GM21825 (cell line): ENCODE measurements around the gene SHF.
A peak's percentile ranks its signal among the peaks of the same experiment; 100 is the strongest.

ENCODE experiments used
- ATAC-seq: cut with Tn5 transposase; IDR thresholded peaks from one replicate; pipeline ENCODE4 v1.9.1; 2021; ENCODE audit warnings: mild to moderate bottlenecking, moderate library complexity; ENCODE audit not compliant: unreplicated experiment

SHF gene

DNA sequence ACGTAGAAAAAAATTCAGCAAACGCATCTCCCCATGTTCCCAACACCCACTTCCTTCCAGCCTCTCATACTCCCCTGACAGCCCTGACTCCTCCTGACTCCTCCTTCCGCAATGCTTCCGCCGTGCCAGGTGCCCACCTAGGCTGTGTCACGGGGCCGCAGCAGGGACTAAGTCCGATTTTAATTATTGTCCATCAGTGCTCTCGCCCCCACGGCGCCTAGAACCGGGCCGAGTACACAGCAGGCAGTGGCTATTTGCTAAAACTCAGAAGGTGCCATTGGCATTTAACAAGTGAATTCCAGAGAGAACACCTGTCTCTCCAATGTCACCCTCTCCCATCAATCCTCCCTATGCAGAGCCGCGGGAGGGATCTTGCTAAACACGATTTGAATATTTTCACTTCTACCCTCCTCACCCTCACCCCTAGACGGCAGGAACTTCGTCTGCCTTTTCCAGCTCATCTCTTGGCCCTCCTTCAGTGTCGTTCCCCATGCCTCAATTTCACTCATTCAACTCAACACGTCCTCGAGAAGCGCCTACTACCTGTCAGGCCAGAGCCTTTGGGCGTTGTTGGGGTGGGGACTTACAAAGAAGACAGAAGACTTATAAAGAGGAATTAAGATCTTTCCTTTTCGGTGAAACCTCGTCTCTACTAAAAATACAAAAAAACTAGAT is 11.5 kb upstream of the SHF start:
- peak; percentile 11 for ATAC-seq

DNA sequence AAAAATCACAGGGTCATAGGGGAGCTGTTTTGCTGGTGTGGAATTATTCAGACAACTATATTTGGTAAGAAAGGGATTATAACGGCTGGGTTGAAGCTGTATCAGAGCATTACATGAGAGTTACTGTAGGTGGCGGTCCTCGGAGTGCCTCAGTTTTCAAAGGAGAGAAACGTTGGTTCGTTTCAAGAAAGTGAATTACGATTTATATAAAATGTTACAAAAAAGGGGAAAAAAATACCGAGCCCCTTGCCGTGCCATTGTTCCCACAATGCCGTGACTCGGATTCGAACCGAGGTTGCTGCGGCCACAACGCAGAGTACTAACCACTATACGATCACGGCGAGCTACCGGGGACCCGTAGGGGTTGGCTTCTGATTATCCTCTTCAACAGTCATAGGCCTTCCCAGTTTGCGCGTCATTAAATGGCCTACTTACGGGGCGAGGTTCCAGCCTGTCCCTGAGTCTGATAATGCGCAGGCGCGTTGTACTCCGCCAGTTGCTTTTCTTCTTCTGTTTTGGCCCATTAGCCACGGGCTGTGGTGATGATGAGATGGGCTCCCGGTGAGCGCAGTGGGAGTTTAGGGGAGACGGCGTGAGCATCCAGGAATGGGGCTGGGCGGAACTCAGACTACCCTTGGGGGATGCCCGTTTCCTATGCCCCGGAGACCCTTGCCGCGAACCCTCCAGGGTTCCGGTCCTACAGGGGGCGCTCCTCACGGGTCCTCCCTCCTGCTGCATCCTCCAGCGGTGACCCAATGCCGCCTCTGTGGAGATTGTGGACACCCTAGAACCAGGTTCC is 10.8 kb upstream of the SHF start:
- peak; percentile 58 for ATAC-seq

DNA sequence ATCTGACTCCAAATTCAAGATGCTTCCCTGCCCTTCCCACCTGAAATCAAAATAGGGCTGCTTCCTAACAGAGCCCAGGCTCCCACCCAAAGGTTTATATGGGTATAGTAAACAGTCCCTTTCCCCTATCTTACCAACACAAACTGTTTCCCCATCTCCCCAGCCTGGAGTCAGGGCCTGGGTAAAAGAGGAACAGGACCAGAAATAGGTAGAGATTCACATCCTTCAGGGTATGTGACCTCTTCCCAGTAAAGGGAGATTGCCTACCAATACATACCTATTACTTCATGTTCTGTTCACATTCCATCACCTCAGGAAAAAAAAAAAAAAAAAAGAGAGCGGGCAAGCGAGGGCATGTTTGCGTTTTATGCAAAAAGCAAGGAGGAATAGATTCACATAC is 9.7 kb upstream of the SHF start:
- ATAC-seq: no peak

DNA sequence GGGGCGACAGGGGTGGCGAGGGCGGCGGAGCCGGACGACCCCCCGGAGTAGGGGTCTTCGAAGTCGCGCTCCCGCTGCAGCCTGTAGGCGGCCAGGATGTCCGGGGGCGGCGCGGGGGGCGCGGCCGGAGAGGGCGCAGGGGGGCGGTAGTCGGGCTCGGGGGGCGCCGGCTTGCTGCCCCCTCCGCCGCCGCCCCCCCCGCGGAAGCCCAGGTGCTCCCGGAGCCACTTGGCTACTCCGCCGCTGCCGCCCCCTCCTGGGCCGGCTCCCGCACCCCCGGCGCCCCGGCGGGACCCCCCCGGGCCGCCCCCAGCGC is 230 bp downstream of the SHF start:
- no peak for ATAC-seq

DNA sequence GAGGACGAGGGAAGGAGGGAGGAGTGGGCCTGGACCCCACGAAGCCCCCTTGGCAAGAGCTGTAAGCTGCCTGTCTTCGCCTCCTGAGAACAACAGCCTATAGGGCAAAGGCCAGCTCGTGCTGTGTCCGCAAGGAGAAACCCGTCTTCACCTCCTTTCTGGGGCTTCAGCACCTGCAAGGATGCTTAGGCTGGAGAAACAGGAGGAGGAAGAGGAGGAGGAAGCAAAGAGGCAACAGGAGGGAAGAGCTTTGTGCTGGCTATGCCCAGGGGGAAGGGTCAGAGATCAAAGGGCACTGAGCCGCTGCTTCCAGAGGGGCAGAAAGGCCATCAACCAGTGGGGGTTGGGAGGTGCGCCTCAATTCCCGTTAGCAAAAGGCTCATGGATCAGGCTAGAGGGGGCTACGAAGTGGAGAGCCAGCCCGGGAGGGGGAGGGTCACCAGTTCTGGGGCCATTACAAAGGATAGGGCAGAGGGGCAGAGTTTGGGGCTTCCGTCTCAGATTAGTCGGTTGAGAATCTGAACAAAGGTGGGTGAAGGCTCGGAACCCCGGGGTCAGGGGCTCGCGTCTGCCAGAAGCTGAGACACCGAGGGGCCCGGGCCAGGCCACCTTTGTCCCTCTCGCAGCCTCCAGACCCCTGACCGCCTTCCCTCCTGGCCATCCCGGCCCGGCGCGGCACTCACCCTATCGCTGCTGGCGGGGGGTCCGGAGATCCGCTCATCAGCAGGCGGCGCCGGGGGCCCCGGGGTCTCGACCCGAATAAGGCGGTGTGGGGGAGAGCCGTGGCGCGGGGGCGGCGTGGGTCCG is 792 bp downstream of the SHF start:
- no peak for ATAC-seq

DNA sequence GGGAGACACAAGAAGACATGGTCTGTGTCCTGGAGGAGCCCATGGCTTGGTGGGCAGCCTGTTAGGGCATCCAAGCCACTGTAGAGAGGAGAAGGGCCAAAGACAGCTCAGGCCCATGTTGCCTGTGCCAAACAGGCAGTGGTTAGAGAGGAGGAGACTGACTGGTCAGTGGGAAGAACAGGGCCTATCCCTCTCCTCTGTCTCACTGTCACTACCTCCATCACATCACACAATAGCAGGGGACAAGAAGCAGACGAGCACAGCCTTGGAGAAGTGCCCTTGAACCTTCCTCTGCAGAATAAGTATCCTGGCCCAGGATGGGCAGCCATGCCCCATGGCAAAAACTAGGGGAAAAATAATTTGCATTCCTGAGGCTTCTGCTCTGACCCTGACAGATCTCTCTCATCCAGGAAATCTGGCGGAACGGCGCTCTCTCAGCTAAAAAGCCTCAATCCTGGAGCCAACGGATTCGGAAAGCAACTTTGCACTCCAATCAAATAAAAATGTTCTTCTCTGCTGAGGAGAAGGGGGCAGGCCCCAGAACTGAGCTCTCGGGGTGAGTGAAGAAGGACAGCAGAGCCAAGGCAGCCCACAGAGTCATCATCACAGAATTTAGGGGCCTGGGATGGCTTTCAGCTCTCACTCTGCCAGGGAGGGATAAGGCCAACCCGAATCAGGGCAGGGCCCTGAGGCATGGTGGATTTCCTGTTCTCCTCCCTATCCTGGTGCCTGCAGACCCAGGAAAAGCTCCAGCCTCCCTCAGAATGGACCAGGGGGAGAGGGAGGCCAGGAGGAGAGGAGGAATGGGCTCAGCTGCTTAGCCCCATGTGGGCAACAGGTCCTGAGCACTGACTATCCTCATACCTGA is 1.6 kb downstream of the SHF start:
- no peak for ATAC-seq

DNA sequence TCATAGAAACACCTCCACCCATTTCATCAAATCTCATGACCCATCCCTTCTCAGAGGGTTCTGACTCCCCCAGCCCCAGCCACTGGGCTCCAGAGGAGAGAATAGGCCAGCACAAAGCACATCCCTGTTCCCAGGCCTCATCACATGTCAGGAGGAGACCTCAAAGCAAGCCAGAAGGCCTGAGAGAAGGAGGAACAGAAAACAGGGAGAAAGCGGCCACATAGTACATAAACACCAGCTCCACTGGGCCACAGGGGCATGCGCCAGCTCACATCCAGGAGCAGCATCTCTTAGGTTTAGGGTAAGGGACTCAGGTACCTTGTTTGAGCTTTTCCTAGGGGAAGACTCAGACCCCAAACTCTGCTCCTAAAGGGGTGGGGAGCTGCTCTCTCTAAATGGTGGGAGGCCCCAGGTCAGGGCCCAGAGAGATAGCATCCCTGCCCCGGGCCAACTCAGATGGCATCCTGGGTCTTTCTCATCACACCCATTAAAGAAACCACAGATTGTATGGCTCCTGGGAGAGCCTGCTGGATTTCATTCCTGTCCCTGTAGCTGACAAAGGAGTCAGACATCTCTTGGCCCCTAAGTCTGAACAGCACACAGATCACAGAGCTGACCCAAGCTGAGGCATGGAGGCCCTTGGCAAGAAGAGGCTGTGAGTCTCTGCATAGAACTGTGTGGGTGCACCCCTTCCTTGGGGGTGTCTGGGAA is 2.5 kb downstream of the SHF start:
- ATAC-seq: no peak

DNA sequence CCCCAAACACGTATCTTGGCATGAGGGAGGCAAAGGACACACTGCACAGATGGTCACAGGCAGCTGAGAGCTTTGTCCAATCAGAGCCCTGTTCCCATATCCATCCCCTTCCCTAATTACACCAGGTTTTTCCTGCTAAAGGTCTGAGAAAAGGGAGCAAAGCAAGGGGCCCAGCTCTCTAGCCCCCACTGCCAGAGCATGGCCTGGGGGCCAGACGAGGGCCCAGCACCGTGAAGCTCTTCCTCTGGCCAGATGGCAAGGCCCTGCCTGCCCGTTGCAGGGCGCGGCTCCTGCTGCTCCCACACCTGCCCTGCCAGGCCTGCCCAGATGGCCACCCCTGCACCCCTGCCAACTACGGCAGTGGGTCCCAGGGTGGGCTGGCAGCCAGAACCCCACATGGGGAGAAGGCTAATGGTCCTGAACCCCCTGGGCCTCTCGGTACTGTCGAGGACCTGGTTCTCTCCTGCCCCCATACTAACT is 3.2 kb downstream of the SHF start:
- no peak for ATAC-seq

DNA sequence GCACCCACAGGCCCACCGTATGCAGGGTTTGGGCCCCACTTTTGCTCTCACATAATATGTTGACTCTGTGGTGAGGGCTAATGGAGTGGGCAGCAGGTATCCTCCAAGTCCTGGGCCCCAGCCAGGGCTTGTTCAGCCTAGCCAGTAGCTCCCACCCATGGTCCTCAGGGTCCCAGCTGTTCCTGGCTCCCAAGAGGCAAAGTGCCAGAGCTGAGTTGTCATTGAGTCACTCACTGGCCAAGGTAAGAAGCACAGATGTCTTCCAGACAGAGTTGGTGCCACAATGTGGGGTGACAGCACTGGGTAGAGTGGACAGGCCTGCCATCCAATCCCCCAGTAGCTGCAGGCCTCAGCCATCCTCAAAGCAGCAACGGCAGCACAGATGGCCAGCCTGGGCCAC is 4.3 kb downstream of the SHF start:
- no peak for ATAC-seq

DNA sequence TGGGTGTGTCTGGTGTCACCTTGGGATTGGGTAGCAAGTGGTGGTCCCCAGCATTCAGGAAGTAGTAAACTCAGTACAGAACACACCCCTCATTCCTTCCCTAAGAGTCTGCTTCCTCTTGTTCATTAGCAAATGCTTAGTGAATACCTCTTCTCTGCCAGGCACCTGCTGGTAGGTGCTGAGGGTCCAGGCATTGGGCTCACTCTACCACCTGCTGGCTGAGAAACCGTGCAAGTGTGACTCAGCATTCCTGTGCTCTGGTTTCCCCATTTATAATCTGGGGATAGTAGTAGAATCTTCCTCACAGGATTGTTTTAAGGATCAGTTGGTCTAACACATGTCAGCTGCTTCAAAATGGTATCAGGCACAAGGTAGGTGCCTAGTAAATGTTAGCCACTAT is 4.8 kb downstream of the SHF start:
- no peak for ATAC-seq

DNA sequence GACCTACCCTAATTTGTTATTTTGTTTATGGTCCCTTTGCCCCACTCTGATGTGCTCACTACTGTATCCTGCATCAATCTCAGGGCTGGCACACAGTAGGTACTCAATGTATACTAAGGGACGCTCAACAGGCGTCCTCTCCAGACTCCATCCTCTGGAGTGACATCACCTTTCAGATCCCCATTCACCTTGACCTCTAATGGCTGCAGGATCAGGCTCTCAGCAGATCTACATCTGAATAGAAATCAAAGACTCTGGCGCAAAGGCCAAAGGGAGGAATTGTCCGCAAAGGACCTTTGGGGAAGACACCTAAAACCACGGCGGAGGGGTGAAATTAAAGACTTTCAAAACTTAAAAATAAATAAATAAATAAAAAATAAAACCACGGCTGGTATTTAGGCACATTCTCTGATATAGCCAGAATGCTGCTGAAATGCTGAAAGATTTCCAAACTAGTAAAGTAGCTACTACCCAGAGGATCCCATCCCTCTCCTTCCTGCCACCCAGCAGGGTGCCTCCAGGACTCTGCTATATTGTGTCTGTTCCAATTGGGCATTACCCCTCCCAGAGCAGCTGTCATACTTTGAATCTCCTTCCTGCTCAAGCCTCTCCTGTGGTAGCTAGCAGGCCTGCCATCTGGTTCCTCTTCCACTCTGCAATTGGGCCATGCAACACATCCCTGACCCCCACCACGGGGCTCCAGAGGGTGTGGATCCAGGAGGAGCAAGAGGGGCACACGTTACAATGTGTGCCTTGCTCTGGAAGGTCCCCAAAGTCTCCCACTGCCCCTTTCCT is 6.1 kb downstream of the SHF start:
- no peak for ATAC-seq

DNA sequence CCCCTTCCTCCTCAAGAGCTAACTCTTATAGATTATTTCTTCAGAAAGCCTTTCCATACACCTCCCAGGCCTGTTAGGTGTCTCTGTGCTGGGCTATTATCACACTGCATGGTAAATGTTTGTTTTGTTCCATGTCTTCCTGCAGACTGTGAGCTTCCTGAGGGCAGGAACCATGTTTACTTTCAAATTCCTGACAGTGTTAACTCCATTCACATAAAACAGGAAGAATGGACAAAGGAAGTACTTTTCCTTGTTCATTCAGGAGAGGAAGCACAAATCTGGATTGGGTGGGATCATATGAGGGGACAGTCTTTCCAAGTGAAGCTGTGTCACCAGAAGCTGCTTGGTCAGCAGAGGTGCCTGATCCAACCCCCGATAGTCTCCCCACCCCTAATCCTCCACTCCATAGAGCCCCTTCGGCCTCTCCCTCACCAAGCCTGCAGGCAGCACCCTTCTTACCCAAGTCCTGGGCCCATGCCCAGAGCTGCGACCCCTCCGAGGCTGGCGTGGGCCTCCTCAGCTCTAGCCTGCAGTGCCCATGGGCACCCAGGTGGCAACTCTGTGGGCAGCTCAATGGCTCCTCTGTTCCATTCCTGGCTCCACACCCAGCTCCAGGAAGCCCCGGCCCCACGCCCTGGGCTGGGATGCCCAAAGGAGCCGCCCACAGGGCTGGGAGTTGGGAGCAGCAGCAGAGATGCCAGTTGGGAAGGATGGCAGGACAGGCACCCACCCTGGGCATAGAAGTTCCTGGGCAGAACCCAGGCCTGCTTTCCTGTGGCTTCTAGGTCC is 6.9 kb downstream of the SHF start:
- no peak for ATAC-seq

DNA sequence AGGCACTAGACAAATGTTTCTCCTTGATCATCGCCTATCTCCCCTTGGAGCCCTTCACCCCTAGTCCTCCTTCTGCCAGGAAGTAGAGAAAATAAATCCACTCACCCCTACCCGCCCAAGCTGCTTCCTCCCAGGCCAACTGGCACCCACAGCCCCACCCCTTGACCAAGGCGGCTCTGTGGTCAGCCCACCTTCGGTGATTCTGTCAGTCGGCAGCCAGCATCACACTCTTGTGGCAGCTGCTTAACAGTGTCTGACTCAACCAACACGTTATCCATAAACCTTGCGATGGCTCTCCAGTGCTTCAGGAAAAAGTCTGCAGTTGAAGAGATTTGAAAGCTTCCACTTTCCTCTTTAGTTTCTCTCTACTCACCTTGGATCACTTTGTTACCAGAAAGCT is 7.6 kb downstream of the SHF start:
- no peak for ATAC-seq

DNA sequence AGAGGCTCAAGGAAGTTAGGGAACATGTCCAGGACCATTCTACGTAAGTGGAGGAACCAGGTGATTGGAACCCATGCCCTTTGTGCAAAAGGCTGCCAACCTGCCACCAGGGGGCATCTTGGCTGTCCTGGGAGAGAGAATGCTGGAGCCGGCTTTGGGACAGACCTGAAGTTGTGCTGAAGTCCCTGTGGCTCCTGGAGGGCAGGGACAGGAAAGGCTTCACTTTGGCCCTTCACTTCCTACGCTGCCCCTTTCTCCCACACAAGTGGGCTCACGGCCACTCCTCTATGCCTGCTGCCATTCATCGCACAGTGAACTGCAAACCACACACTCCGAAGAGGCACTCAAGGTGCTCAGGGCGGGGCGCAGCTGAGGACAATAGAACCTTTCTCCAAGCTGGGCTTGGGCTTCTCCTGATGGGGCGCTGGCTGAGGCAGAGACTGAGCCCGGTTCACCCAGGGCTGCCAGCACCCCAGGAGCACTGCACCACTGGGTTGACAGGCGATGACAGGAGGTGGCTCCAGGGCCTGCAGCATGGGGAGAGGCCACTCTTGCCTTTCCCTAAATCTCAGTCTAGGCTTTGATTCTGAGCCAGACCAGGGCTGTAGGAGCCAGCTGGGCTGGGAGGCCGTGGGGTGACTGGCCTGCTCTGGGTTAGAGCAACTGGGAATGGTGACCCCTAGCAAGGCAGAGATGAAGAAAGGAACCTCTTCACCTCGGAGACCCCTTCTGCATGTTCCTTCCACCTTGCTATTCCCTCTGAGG is 8.4 kb downstream of the SHF start:
- no peak for ATAC-seq

DNA sequence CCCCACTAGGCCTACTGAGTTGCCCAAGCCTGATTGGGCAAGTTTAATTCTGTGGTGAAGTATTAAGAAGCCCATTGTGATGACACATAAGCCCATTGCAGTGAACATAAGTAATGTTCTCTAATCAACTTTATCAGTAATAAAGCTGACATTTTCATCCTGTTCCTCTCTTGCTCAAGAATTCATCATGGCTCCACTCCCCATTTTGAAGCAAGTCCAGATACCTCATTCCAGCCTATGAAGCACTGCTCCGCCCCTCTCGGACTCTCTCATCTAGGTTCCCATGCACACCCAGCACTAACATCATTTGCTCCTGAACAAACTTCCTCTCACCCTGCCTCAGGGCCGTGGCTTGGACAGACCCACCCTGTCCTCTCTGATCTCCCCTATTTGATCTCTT is 10.5 kb downstream of the SHF start:
- ATAC-seq: no peak

DNA sequence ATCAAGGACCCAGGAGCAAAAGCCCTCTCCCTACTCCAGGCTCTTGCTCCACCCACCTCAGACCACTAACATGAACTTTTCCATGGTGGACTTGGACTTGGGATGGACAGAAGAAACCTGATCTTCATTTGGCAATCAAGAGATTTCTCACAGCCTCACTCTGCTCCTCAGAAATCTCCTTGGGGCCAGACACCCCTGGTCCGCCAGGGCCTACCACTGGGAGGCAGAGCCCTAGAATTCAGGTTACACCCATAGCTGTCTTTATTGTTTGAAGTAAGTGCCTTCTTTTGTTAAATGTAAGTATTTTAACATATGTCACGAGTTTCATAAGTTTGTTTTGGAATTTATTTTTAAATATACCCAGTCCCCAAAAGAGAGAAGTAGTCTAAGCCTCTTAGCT is 13.2 kb downstream of the SHF start:
- ATAC-seq: no peak

DNA sequence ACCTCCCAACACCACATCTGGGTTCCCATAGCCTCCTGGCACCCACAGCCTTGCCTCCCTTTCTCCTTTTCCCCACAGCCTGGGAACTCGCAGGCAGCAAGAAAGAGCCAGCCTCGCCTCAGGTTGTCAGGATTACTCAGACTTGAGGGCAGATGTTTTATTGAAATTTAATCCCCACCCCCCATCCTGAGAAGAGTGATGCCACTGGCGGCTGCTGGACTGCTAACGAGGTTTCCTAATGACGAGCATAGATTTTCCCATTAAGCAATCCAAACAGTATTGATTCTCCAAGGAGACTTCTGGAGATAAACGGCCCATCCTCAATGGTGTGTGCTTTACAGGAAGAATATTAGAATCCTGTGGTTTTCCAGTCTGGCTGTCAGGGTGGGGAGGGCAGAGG is 13.7 kb downstream of the SHF start:
- no peak for ATAC-seq

DNA sequence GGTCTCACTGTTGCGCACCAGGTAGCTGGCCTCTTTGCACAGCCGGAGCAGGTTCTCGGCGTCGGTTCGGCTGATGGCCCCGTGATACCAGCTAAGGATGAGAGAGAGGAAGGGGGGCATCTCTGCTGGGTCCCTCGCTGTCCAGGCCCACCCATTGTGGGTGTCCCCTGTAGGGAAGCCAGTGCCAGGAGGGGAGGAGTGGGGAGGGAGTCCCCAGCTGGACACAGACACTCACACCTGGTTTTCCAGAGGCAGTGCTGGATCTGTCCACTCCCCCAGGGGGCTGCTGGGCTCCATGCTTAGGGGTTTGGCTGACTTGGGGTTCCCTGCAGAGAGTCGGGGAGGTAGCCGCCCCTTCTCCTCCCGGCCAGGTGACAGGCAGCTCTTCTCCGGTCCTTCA is 15.9 kb downstream of the SHF start:
- no peak for ATAC-seq
